Smooth muscle cell (in vitro differentiated cells): ENCODE data around the gene RTP1. TPM values are rescaled to one million over a fixed set of nuclear protein-coding genes. Genes with fewer than 3 reads are reported as not detected.

ENCODE experiments used
- DNase-seq: peaks from one replicate; lab custom pipeline; 2025; ENCODE audit not compliant: unreplicated experiment; lab: John Stamatoyannopoulos, UW
- H2AFZ ChIP-seq: fragments of 200-600 bp; sonication (generic); 2 replicates; pipeline ENCODE4 v1.6.0; 2016; ENCODE audit warnings: antibody characterized with exemption, low read depth, mild to moderate bottlenecking
- H3F3A ChIP-seq: fragments of 200-600 bp; sonication (generic); 2 replicates; pipeline ENCODE4 v1.6.0; 2017; ENCODE audit warnings: antibody characterized with exemption, low read depth
- H3K27ac ChIP-seq: fragments of 200-600 bp; sonication (generic); 2 replicates; pipeline ENCODE4 v1.5.1; 2016; ENCODE audit warnings: low read depth, mild to moderate bottlenecking
- H3K27me3 ChIP-seq: fragments of 200-600 bp; sonication (generic); 2 replicates; pipeline ENCODE4 v1.6.1; 2016; ENCODE audit warnings: low read depth, mild to moderate bottlenecking
- H3K36me3 ChIP-seq: fragments of 200-600 bp; sonication (generic); 2 replicates; pipeline ENCODE4 v1.5.1; 2016; ENCODE audit warnings: low read depth
- H3K4me1 ChIP-seq: fragments of 200-600 bp; sonication (generic); 2 replicates; pipeline ENCODE4 v1.5.1; 2016; ENCODE audit warnings: low read depth
- H3K4me2 ChIP-seq: fragments of 200-600 bp; sonication (generic); 2 replicates; pipeline ENCODE4 v1.6.0; 2016; ENCODE audit warnings: mild to moderate bottlenecking
- H3K4me3 ChIP-seq: fragments of 200-600 bp; sonication (generic); 2 replicates; pipeline ENCODE4 v1.5.1; 2016; ENCODE audit warnings: mild to moderate bottlenecking
- H3K79me2 ChIP-seq: fragments of 200-600 bp; sonication (generic); 2 replicates; pipeline ENCODE4 v1.6.0; 2016; ENCODE audit warnings: low read depth, mild to moderate bottlenecking
- H3K9ac ChIP-seq: fragments of 200-600 bp; sonication (generic); 2 replicates; pipeline ENCODE4 v1.6.0; 2016; ENCODE audit warnings: low read depth
- H3K9me3 ChIP-seq: fragments of 200-600 bp; sonication (generic); replicated peaks from 2 replicates; pipeline ENCODE4 v1.5.1; 2016; ENCODE audit warnings: low read depth
- H4K20me1 ChIP-seq: fragments of 200-600 bp; sonication (generic); 2 replicates; pipeline ENCODE4 v1.6.0; 2016; ENCODE audit warnings: low read depth
- WGBS: methylation state at CpG from one replicate; pipeline ENCODE4 v1.1.7; 2016; ENCODE audit warnings: low lambda C conversion rate; 5-methylcytosine and 5-hydroxymethylcytosine counted together
- polyA plus RNA-seq: library from polyadenylated mRNA; unstranded; fragments of >200 nt; fragmentation: Nextera tagmentation; extraction: Ambion mirVana; gene quantifications from 2 replicates; pipeline ENCODE4 v1.2.1, GENCODE V29; 2016
- total RNA-seq: library from RNA; depleted of rRNA; stranded (reverse); fragments of >200 nt; gene quantifications from 2 replicates; pipeline ENCODE4 v1.2.3, GENCODE V29; 2014
- TF ChIP-seq, protein P1 (sequence below): fragments of 200-600 bp; sonication (generic); IDR thresholded peaks from 2 replicates; pipeline ENCODE4 v1.5.1; 2017; ENCODE audit warnings: borderline replicate concordance, mild to moderate bottlenecking, antibody characterized with exemption; ENCODE audit not compliant: insufficient read depth, poor library complexity, severe bottlenecking

The RTP1 gene
- total and polyA plus RNA-seq, 2 experiments from 2014 or later: not detected

DNA sequence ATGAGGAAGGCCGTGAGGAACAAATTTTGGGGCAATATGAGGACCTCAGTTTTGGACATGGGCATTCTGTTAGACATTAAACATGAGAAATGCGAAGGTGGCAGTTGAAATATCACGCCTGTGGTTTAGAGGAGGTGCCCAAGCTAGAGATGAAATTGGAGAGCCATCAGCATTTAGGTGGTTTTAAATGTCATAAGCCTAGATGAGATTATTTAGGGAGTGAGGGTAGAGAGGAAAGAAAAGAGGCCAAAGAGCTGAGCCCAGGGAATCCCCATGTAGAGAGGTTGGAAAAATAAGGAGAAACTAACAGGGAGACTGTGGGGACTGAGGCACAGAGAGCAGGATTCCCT lies 14.9 kb downstream of the RTP1 start:
- no peak overlapping the region for H3K4me2 ChIP-seq
- TF ChIP-seq, protein P1, sequence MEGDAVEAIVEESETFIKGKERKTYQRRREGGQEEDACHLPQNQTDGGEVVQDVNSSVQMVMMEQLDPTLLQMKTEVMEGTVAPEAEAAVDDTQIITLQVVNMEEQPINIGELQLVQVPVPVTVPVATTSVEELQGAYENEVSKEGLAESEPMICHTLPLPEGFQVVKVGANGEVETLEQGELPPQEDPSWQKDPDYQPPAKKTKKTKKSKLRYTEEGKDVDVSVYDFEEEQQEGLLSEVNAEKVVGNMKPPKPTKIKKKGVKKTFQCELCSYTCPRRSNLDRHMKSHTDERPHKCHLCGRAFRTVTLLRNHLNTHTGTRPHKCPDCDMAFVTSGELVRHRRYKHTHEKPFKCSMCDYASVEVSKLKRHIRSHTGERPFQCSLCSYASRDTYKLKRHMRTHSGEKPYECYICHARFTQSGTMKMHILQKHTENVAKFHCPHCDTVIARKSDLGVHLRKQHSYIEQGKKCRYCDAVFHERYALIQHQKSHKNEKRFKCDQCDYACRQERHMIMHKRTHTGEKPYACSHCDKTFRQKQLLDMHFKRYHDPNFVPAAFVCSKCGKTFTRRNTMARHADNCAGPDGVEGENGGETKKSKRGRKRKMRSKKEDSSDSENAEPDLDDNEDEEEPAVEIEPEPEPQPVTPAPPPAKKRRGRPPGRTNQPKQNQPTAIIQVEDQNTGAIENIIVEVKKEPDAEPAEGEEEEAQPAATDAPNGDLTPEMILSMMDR: no peak

GRCh38 chr3:187212705-187213104 lies 15.4 kb downstream of the RTP1 start:
- Histone ChIP-seq H3K9ac (no peak overlapping the region), H3K27me3 (no peaks in the 10 kb centered on the region), H3K36me3 (no peaks in the 10 kb centered on the region), H2AFZ (no peak overlapping the region), H3K27ac (no peak overlapping the region), H3K4me3 (no peak overlapping the region), H3K4me2 (no peak overlapping the region), H3K4me1 (peaks cover 7% of the 10 kb centered on the region), H3K79me2 (no peaks in the 10 kb centered on the region), H4K20me1 (no peaks in the 10 kb centered on the region), H3F3A (no peaks in the 10 kb centered on the region), H3K9me3 (no peaks in the 10 kb centered on the region)
- 52% methylated on average over 4 of the region's 4 CpGs for WGBS
- TF ChIP-seq, protein P1: no peak
- DNase-seq: no peak

More for the DNA sequence above, 14.9 kb downstream of the RTP1 start:
- Histone ChIP-seq H2AFZ (no peak overlapping the region), H4K20me1 (no peaks in the 10 kb centered on the region), H3K4me3 (no peak overlapping the region), H3K9me3 (no peaks in the 10 kb centered on the region), H3F3A (no peaks in the 10 kb centered on the region), H3K27me3 (no peaks in the 10 kb centered on the region), H3K9ac (no peak overlapping the region), H3K36me3 (no peaks in the 10 kb centered on the region), H3K79me2 (no peaks in the 10 kb centered on the region), H3K27ac (no peak overlapping the region), H3K4me1 (peaks cover 7% of the 10 kb centered on the region)
- DNase-seq: no peak
- WGBS: 97% methylated on average over 3 of the region's 3 CpGs

- H3K79me2 ChIP-seq: no peaks in the 10 kb centered on the region
- H3F3A ChIP-seq: no peaks in the 10 kb centered on the region
- H3K4me2 ChIP-seq: no peak overlapping the region
- H3K4me3 ChIP-seq: no peak overlapping the region
- H3K9me3 ChIP-seq: no peaks in the 10 kb centered on the region
- no peaks in the 10 kb centered on the region for H4K20me1 ChIP-seq
- no peak overlapping the region for H3K9ac ChIP-seq
- H3K4me1 ChIP-seq: peaks cover 7% of the 10 kb centered on the region
- H3K27ac ChIP-seq: no peak overlapping the region
- 90% methylated on average over 1 of the region's 1 CpG for WGBS
- no peak overlapping the region for H2AFZ ChIP-seq
- H3K27me3 ChIP-seq: no peaks in the 10 kb centered on the region
- H3K36me3 ChIP-seq: no peaks in the 10 kb centered on the region
- TF ChIP-seq, protein P1: no peak
- DNase-seq: no peak
Observed at GRCh38 chr3:187213616-187214015, 16.3 kb downstream of the RTP1 start.

- no peak overlapping the region for H2AFZ ChIP-seq
- DNase-seq: no peak
- no peaks in the 10 kb centered on the region for H3F3A ChIP-seq
- no peak overlapping the region for H3K4me2 ChIP-seq
- no peaks in the 10 kb centered on the region for H3K36me3 ChIP-seq
- H4K20me1 ChIP-seq: no peaks in the 10 kb centered on the region
- TF ChIP-seq, protein P1: no peak
- H3K4me3 ChIP-seq: no peak overlapping the region
- no peaks in the 10 kb centered on the region for H3K27me3 ChIP-seq
- no peaks in the 10 kb centered on the region for H3K79me2 ChIP-seq
- no peak overlapping the region for H3K9ac ChIP-seq
- peaks cover 1% of the 10 kb centered on the region for H3K4me1 ChIP-seq
- H3K9me3 ChIP-seq: no peaks in the 10 kb centered on the region
- WGBS: 94% methylated on average over 5 of the region's 5 CpGs
- H3K27ac ChIP-seq: no peak overlapping the region
Observed at GRCh38 chr3:187215460-187215859, 18.2 kb downstream of the RTP1 start.
